ENCODE measurements around the gene ZNF780A.
"Not testable (repeated sequence)": the region's sequence is repeated elsewhere in the genome, so short reads cannot be mapped to it uniquely, and the experiment has no call there.

Gene ZNF780A

DNA sequence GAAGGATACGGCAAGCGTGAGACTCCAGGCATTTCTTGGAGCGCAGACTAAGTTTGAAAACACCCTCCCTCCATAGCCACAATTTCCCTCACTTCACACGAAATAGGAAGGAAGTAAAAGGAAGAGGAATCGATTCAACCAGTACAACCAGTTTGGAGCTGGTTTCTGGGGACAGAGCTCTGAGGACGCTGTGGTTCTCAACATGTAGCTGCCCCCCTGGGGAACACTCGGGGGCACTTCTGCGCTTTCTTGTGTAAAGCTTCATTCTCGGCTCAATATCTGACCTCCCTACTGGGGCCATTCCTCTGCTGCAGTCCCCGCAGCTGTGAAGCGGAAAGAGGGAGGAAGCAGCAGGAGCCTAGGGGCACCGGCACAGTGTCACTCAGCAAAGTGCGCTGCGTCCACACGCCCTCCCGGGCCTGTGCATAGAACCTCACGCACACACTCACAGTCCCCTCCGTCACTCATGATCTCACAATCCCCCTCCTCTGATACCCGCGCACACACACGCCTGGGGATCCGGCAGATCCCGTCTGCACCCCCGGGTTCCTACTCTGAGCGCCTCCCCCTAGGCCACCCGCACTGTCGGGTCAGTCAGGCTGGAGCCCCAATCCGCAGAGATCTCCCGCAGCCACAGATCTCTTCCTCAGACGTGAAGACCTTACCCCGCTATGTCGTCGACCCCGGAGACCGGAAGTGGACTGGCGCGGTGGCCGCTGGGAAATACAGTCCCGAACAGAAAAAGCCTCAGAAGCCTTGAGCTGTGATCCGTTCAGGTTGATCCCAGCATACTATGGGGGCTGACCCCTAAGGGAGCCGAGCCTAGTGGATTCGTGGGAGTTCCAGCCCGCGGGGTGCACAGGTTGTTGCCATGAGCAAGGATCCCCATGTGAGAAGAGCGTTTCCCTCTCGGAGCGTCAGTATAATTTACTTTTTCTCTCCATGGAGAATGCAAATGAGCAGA lies at the start of gene ZNF780A:
ZNF780A (minus strand) TSS at position 703 of the 964 bp plus-strand sequence. CDS start 6,190 bp downstream, outside the sequence.
- DNase-seq (ENCODE audit: low read depth), result peak; percentile 63

- no peak for DNase-seq (ENCODE audit: low read depth)
Measured at GRCh38 chr19:40139533-40140287, 49.0 kb upstream of the ZNF780A start.

DNA sequence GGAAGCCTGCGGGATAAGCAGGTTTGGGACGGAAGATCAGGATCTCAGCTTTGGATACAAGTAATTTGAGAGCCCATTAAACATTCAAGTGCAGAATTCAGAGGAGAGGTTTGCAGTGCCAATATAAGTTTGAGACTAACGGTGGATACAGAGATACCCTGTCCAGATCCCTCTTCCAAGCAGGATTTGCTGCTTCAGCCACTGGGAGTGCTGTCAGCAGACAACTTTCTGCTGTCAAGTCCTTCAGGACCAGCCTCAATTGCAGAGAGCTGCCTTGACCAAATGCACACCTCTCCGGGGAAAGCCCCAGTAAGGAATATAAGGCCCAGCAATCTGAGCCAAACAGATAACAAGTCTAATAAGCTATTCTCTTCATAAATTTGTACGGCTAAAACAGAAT lies 46.1 kb upstream of the ZNF780A start:
- DNase-seq (ENCODE audit: low read depth), result no peak

GRCh38 chr19:40134866-40135265 lies 44.1 kb upstream of the ZNF780A start:
- no peak for DNase-seq (ENCODE audit: low read depth)

GRCh38 chr19:40133491-40133890 lies 42.7 kb upstream of the ZNF780A start:
- DNase-seq (ENCODE audit: low read depth), result no peak

DNA sequence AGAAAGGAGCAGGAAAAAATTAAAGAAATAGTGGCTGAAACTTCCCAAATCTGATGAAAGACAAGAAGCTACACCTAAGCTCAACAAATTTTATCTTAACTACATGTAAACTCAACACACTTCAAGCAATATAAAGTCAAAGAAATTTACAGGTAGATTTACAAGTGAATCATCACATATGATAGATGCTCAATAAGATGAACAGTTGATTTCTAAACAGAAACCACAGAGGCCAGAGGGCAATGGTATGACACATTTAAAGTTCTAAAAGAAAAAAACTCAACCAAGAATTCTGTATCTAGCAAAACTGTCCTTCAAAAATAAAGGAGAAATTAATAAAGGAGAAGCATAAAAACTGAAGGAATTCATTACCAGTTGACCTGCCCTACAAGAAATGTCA lies 39.3 kb upstream of the ZNF780A start:
- no peak for DNase-seq (ENCODE audit: low read depth)

DNA sequence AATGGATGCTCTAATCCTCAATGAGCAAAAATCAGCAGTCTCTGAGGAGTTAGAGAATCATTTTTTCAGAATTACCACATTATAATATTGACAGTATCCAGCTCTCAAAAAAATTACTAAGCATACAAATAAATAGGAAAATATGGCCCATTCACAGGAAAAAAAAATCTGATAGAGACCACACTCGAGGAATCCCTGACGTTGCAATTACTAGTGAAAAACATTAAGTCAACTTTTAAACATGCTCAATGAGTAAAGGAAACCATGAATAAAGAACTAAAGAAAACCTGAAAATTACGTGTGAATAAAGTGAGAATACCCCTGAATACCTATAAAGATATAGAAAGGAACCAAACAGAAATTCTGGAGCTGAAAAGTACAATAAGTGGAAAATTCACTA lies 38.7 kb upstream of the ZNF780A start:
- no peak for DNase-seq (ENCODE audit: low read depth)

DNA sequence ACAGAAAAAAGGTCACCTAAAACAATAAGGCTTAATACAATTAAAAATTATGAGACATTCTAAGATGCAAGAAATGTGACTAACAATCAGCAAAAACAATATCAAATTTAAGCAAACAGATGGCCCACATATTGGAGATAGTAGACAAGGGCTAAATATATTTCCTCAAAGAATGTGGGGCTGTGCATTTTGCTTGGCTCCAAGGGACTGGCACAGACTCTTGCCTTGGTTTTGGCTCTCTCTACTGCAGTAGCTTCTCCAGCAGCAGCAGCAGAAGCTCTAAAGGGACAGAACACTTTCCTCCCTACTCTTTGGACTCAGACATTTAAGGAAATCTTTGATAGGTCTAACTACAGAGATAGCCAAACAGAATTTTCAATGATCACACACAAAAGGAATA lies 38.2 kb upstream of the ZNF780A start:
- no peak for DNase-seq (ENCODE audit: low read depth)

GRCh38 chr19:40119380-40119779 lies 28.6 kb upstream of the ZNF780A start:
- no peak for DNase-seq (ENCODE audit: low read depth)

DNA sequence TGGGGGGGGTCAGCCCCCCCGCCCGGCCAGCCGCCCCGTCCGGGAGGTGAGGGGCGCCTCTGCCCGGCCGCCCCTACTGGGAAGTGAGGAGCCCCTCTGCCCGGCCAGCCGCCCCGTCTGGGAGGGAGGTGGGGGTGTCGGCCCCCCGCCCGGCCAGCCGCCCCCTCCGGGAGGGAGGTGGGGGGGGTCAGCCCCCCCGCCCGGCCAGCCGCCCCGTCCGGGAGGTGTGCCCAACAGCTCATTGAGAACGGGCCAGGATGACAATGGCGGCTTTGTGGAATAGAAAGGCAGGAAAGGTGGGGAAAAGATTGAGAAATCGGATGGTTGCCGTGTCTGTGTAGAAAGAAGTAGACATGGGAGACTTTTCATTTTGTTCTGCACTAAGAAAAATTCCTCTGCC lies 27.9 kb upstream of the ZNF780A start:
- not testable (repeated sequence) for DNase-seq (ENCODE audit: low read depth)

GRCh38 chr19:40116075-40116474 lies 25.3 kb upstream of the ZNF780A start:
- DNase-seq (ENCODE audit: low read depth), result no peak

GRCh38 chr19:40114119-40114518 lies 23.4 kb upstream of the ZNF780A start:
- DNase-seq (ENCODE audit: low read depth), result not testable (repeated sequence)

GRCh38 chr19:40112271-40112670 lies 21.5 kb upstream of the ZNF780A start:
- DNase-seq (ENCODE audit: low read depth), result not testable (repeated sequence)

GRCh38 chr19:40110570-40110969 lies 19.8 kb upstream of the ZNF780A start:
- DNase-seq (ENCODE audit: low read depth), result no peak

DNA sequence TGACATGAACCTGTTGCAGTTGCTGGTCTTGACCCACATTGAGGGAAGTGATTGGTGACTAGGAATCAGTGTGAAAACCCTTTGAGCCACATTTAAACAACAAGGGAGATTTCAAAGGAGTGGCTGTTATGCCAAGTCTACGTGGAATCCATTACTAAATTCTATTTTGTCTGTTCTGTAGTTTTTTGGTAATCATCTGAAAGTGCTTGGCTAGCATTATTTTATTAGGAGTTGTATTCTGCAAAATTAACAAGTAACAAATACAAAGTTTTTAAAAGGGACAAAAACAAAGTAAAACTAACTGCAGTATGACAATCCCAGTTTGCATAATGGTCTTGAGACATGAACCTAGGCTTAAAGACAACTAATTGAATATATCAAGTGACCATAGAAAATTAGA lies 14.0 kb upstream of the ZNF780A start:
- no peak for DNase-seq (ENCODE audit: low read depth)

DNA sequence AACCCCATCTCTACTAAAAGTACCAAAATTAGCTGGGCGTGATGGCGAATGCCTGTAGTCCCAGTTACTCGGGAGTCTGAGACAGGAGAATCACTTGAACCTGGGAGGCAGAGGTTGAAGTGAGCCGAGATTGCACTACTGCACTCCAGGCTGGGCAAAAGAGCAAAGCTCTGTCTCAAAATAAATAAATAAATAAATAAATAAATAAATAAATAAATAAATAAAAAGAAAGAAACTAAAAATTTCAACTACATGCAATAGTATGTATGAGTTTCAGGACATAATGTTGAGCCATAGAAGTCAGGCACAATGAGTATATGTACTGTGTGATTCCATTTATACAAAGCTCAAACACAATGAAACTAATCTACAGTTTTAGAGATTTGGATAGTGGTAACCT lies 12.9 kb upstream of the ZNF780A start:
- DNase-seq (ENCODE audit: low read depth), result no peak

- no peak for DNase-seq (ENCODE audit: low read depth)
Measured at GRCh38 chr19:40101813-40102212, 11.1 kb upstream of the ZNF780A start.

GRCh38 chr19:40093416-40093815 lies 2.7 kb upstream of the ZNF780A start:
- no peak for DNase-seq (ENCODE audit: low read depth)

DNA sequence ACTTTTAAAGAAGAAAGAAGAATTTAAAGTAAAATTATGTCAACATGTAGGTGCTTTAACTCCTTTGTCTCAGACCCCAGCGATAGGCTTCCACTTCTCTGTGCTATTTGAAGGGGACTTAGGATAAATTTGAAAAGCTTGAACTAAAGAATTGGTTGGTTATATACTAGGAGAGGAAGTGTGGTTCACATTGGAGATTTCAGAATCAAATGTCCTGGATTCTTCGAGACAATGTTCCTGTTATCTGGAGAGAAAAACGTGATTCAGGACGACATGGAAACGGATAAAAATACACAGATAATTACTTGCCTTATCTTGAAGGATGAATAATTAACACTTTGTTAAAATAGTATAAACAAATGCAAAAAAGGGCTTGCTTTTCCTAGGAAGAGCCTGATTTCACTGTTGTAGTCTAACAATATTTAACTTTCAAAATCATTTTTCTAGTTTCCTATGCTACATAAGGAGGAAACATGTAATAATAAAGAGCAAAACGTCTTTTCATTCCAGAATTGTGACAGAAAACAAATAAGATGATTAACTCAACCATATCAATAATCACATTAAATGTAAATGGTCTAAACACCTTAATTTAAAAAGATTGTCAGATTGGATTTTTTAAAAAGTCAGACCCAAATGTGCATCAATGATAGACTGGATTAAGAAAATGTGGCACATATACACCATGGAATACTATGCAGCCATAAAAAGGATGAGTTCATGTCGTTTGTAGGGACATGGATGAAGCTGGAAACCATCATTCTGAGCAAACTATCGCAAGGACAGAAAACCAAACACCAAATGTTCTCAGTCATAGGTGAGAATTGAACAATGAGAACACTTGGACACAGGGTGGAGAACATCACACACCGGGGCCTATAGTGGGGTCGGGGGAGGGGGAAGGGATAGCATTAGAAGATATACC lies 724 bp upstream of the ZNF780A start:
- no peak for DNase-seq (ENCODE audit: low read depth)

DNA sequence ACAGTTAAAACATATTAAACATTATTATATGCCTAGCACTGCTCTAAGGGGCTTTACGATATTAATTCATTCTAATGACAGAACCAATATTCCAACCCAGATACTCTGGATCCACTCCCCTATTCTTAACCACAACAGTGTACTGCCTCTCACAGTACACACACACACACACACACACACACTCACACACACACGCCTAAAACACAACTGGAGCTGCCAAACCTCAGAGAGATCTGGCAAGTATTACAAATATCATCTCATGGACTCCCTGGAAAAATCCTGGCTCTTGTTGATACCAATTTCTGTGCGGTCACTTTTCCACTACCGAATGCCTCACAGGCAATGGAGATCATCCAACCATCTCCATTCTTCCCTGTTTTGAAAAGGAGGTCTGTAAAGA lies 1.3 kb downstream of the ZNF780A start:
- DNase-seq (ENCODE audit: low read depth), result no peak

DNA sequence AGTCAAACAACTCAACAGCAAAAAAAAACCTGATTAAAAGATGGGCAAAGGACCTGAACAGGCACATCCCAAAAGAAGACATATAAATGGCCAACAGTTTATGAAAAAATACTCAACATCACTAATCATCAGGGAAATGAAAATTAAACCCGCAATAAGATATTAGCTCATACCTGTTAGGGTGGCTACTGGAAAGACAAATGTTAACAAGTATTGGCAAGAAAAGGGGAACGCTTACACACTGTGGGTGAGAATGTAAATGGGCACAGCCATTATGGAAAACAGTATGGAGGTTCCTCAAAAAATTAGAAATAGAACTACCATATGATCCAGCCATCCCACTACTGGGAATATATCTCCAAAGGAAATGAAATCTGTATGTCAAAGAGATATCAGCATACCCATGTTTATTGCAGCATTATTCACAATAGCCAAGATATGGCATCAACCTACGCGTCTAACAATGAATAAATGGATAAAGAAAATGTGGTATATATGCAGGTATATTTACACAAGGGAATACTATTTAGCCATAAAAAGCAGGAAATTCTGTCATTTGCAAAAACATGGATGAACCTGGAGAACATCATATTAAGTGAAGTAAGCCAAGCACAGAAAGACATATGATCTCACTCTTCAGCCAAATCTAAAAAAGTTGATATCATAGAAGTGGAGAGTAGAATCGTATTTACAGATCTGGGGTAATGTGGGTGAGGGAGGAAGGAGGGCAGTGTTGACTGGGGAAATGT lies 2.3 kb downstream of the ZNF780A start:
- DNase-seq (ENCODE audit: low read depth), result no peak

All from activated T-helper 9 cell treated with anti-CD3 and anti-CD28 coated beads, Interleukin-2, amount 50 U/mL, for 16 hours (primary cell).